GM12874 (cell line): ENCODE data around the gene ZIC3.

Experiments
- CTCF ChIP-seq: IDR thresholded peaks from 2 replicates; pipeline ENCODE4 v1.5.1; 2011; ENCODE audit warnings: low read depth, mild to moderate bottlenecking, control low read depth, low read length, moderate library complexity; ENCODE audit not compliant: insufficient read depth

ZIC3 gene

GRCh38 chrX:137567682-137568232, 1.8 kb downstream of the ZIC3 start:
- TF ChIP-seq CTCF = no peak

- no peak for TF ChIP-seq CTCF
Observed at GRCh38 chrX:137568741-137569469, 3.0 kb downstream of the ZIC3 start.

DNA sequence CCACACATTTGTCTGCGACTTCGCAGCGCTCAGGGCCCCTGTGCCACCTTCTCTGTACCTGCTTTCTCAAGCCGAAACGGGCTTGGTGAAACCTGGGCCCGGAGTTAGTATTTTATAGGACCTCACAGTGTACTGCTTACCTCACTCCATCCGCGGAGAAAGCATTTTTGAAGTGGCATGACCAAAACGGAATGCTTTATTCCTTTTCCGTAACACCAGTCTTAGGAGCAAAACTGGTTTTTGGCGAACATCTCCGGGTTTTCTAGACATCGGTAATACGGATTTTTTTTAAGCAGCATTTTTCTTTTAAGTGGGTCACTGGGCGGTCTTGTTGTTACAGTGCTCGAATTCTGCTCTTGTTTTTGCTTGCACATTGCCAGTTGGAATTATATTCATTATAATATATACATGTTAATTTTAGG, 3.6 kb downstream of the ZIC3 start:
- no peak for TF ChIP-seq CTCF

GRCh38 chrX:137573324-137574101, 7.6 kb downstream of the ZIC3 start:
- no peak for TF ChIP-seq CTCF

- no peak for TF ChIP-seq CTCF
Observed at GRCh38 chrX:137574102-137574783, 8.3 kb downstream of the ZIC3 start.

DNA sequence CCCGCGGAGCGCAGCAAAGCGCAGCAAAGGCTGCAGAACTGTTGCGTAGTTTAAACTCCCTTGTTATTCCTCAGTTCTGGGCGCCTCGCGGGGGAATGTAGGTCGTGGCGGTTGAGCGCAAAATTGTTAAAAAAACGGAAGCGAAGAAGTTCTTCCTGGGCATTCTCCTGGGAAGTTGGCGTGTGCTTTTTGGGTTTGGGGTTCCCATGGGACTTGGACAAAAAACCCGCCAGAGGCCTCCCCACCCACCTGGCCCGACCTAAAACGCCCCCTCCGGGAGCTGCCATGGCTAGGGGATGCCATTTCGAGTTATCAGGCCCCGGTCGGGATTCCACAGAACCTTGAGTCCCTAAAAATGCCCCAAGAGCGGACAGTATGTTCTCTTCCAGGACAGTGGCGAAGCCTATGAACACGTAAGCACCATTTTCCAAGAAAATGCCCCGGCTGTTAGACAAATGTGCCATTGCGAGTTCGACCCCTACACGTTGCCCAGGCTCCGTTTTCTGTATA, 8.9 kb downstream of the ZIC3 start:
- no peak for TF ChIP-seq CTCF

DNA sequence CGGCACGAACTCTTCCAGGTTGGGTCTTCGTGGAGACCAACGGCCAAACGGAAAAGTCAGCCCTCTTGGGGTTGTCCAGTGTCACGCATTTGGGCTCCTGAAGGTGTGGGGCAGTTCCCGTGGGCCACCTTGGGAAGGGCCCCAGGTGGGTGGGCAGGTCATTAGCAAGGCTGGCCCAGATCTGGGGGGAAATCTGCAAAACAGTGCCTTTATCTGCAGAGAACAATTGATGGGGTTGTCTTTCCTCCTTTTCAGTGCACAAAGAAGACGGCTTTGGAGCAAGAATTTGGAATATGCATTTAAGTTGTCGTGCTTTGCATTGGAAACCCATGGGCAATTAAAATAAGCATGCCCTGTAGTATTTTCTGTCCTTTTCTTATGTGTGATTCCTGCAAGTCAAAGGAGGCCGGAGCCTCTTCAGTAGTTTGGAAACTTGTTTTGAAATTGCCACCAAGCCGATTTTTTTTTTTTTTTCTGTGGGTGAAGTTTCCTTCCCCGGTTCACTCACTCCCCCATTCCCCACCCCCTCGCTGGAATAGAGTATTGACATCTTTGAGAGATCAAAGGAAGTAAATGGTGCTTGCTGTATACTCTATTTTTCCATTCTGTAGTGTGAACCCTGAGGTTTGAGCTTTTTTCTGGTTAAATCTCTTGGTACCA, 9.8 kb downstream of the ZIC3 start:
- TF ChIP-seq CTCF = no peak
